ENCODE results near the gene PTH2. TPM values are rescaled to one million over a fixed set of nuclear protein-coding genes. Genes with fewer than 3 reads are reported as not detected.
"Not testable (repeated sequence)": the region's sequence is repeated elsewhere in the genome, so short reads cannot be mapped to it uniquely, and the experiment has no call there.

PTH2 gene, protein sequence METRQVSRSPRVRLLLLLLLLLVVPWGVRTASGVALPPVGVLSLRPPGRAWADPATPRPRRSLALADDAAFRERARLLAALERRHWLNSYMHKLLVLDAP
- not detected for total RNA-seq

- no peak for DNase-seq
Observed at GRCh38 chr19:49423071-49423984, at the start of gene PTH2. TSS of gene PTH2 (minus strand) at chr19:49423441. CDS start at chr19:49423339, 102 bp downstream.

DNA sequence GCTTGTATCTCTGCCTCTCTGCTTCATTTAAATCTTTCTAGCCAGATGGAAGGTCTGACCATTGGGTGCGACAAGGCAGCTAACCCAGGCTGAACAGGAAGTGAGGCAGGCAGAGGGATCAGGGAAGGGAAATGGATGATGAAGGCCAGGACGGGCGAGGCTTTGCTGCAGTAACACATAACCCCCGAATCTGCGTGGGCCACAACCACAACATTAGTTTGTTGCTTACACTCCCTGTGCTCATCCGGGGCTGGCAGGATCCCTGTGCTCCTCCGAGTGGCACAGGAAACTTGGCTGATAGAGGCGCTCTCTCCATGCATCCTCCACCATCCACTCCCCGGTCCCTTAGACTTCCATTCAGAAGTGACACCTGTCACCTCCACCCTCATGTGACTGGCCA lies 49.7 kb upstream of the PTH2 start:
- no peak for DNase-seq

DNA sequence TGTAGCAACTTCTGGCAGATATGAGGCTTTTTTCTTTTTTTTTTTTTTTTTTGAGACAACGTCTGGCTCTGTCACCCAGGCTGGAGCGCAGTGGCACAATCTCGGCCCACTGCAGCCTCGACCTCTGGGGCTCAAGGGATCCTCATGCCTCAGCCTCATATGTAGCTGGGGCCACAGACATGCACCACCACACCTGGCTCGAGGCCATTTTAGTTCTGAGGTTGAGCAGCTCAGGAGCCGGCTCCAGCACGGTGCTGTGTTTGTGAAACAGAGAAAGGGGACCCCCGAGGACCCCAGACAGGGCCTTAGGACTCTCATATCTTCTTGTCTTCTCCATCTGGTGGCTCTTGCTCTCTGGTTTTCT lies 47.4 kb upstream of the PTH2 start:
- DNase-seq, result no peak

DNA sequence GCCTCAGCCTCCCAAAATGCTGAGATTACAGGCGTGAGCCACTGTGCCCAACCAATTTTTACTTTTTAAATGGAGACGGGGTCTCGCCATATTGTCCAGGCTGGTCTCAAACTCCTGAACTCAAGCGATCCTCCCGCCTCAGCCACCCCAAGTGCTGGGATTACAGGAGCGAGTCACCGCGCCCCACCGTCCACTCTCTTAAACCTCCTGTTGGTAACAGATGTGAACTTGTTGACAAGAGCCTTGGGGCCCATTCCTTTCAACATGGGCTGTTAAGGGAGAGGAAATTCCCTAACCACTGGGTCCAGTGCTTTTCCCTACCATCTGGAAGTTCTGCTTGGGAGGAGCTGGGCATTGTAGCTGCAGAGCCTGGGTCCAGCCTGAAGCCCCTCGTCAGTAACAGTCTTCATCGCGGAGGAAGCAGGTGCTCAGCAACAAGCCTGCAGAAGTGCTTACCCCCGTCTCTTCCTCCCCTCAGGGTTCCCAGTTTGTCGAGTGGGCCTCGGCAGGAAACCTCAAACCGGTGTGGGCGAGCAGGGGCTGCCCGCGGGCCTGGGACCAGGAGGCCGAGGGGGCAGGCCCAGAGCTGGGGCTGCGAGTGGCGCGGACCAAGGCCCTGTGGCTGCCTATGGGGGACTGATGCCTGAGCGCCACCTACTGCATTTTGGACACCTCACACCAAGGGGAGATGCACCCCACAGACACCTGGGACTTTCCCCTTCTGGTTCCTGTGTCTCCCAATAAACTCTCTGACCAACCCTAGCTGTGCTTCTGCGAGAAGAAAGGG lies 46.8 kb upstream of the PTH2 start:
- DNase-seq, result no peak

GRCh38 chr19:49468746-49469447 lies 45.7 kb upstream of the PTH2 start:
- no peak for DNase-seq

DNA sequence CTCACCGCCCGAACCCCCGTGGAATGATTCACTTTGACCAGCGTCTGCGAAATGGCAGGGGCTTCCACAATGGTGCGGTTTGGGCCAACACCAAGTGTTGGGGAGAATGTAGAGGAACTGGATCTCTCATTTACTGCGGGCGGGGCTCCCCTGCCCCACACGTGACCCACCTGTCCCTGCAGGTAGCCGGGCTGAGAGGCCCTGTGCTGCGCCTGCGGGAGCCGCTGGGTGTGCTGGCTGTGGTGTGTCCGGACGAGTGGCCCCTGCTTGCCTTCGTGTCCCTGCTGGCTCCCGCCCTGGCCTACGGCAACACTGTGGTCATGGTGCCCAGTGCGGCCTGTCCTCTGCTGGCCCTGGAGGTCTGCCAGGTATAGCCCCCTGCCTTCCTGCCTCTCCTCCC lies 45.0 kb upstream of the PTH2 start:
- no peak for DNase-seq

DNA sequence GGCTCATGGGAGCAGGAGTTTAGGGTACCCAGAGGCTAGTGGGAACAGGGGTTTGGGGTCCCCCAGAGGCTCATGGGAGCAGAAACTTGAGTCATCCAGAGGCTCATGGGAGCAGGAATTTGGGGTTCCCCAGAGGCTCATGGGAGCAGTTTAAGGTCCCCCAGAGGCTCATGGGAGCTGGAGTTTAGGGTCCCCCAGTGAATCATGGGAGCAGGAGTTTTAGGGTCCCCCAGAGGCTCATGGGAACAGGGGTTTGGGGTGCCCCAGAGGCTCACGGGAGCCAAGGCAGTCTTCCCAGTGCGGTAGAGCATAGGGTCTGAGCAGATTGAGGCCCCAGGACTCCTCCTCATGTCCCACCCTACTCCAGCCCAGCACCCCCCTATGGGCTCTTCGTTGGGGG lies 42.1 kb upstream of the PTH2 start:
- DNase-seq, result no peak

DNA sequence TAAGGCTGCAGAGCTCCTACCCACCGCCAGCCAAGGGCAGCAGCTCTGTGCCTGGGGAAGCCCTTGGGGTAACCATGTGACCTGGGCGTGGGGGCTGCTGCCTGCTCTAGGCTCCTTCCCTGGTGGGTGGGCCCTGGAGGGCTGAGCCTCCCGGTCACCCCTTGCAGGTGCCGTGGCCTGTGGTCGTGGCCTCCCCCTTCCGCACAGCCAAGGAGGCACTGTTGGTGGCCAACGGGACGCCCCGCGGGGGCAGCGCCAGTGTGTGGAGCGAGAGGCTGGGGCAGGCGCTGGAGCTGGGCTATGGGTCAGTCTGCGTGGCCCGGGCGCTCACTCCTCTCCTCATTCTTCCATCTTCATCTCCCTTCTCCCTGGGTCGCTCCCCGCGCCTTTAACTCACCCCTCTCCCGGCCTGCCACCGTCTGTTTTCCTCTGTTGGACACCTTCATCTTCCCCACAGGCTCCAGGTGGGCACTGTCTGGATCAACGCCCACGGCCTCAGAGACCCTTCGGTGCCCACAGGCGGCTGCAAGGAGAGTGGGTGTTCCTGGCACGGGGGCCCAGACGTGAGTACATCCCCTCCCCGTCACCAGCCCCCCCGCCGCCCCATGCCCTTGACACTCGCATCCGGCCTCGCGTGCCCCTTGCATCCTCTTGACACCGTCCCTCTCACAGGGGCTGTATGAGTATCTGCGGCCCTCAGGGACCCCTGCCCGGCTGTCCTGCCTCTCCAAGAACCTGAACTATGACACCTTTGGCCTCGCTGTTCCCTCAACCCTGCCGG lies 40.9 kb upstream of the PTH2 start:
- DNase-seq, result no peak

- no peak for DNase-seq
Observed at GRCh38 chr19:49462492-49462891, 39.3 kb upstream of the PTH2 start.

- DNase-seq, result no peak
Observed at GRCh38 chr19:49461656-49462055, 38.4 kb upstream of the PTH2 start.

- DNase-seq, result not testable (repeated sequence)
Observed at GRCh38 chr19:49461130-49461529, 37.9 kb upstream of the PTH2 start.

DNA sequence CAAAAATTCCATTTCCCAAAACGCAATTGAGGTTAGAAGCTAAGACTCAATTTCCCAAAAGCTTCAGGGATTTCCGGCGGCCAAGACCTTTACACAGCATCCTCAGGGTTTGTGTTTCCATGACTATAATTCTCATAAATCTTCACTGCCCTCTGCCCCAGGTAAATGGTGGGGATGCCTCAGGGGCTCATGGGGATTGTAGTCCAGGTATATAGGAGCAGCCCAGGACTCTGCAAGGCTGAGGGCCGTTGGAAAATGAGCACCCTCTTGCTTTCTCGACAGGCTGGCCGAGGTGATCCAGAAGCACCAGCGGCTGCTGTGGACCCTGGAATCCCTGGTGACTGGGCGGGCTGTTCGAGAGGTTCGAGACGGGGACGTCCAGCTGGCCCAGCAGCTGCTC lies 36.1 kb upstream of the PTH2 start:
- no peak for DNase-seq

DNA sequence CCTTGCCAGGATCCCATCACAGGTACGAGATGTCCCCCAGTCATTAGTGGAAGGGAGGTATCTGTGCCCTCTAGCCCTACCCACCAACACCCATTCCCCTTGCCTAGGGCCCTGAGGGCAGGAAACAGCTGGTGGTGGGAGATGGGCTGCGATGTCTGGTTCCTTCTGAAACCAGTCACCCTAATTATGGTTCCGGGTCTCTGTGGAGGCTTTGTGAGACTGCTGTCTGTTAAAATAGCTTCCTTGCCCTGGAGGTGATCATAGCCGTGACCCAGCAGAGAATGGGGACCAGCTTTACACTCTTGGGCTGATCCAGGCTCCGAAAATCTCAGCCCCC lies 35.3 kb upstream of the PTH2 start:
- DNase-seq, result no peak

- no peak for DNase-seq
Observed at GRCh38 chr19:49456326-49456725, 33.1 kb upstream of the PTH2 start.

GRCh38 chr19:49455773-49456172 lies 32.5 kb upstream of the PTH2 start:
- no peak for DNase-seq

- no peak for DNase-seq
Observed at GRCh38 chr19:49453757-49454240, 30.6 kb upstream of the PTH2 start.

DNA sequence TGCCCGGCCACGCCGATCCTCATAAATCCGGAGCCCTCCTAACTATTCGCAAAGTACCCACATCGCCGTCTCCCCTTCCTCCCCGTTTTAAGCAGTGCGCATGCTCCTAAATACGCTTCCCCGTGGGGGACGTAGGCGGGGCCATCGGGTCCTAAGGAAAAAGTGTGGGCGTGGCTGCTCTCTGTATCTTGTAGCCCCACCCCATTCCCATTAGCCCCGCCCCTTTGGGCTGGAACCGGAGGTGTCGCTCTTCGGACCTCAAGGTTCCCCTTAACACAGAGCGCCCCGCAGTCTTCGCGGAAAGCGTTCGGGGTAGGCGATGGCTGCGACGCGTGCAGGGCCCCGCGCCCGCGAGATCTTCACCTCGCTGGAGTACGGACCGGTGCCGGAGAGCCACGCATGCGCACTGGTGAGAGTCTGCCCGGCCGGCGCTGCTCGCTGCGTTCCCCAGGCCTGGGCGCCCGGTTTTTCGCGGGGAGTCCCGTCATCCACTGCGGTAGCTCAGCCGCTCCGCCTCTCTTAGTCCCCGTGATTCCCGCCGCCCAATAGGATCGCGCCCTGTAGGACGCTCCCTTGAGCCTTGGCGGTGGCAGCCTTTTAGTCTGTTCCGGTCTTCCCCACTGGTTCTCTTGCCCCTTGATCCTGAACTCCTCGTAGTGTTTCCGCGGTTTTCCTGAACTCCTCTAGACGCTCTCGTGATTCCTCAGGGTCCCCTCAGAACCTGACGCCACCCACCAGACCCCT lies 29.9 kb upstream of the PTH2 start, which contains the start of gene ALDH16A1:
Gene ALDH16A1, plus strand, starts transcription at position 213 of the 744 bp plus-strand sequence. Its CDS starts 107 bp downstream, at position 320.
- peak; percentile 95 for DNase-seq

- peak; percentile 94 for DNase-seq
Observed at GRCh38 chr19:49451430-49452181, 28.4 kb upstream of the PTH2 start, which contains the start of gene PIH1D1. TSS of gene PIH1D1 (minus strand) at chr19:49451814. CDS start at chr19:49451574, 240 bp downstream.

DNA sequence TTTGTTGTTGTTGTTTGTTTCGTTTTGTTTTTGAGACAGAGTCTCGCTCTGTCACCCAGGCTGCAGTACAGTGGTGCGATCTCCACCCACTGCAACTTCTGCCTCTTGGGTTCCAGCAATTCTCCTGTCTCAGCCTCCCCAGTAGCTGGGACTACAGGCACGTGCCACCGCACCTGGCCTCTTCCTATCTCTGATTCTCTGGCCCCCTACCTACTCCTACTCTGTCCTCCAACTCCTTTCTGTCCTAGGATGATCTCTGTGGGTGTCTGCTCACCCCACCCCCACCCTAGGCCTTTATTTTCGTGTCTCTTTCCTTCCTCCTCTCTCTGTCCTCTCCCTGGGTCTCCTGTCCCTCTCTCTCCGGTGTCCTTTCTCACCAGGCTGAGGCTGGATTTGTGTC lies 27.2 kb upstream of the PTH2 start:
- no peak for DNase-seq

GRCh38 chr19:49448432-49448786 lies 25.2 kb upstream of the PTH2 start:
- DNase-seq, result no peak
